Muscle of leg (tissue), 11 donors: ENCODE data around the gene SYMPK. TPM values are rescaled to one million over a fixed set of nuclear protein-coding genes. Genes with fewer than 3 reads are reported as not detected.
"Not testable (repeated sequence)": the region's sequence is repeated elsewhere in the genome, so short reads cannot be mapped to it uniquely, and the experiment has no call there.

ENCODE experiments used
- DNase-seq: peaks from one replicate; pipeline ENCODE4 v3.0.0; 2013
- H3K27ac ChIP-seq: one replicate; pipeline ENCODE4 v1.5.1; 2013; ENCODE audit warnings: mild to moderate bottlenecking, low read length, control low read depth
- H3K27me3 ChIP-seq: one replicate; pipeline ENCODE4 v1.6.1; 2013; ENCODE audit warnings: low read length; ENCODE audit not compliant: control insufficient read depth, insufficient read depth
- H3K36me3 ChIP-seq: one replicate; pipeline ENCODE4 v1.6.1; 2013; ENCODE audit warnings: low read length; ENCODE audit not compliant: control insufficient read depth, insufficient read depth
- H3K4me1 ChIP-seq: one replicate; pipeline ENCODE4 v1.6.1; 2013; ENCODE audit warnings: low read length; ENCODE audit not compliant: control insufficient read depth, insufficient read depth
- H3K4me3 ChIP-seq: one replicate; pipeline ENCODE4 v1.5.1; 2013; ENCODE audit warnings: low read length, control low read depth
- H3K9me3 ChIP-seq: replicated peaks from 2 replicates; pipeline ENCODE4 v1.6.1; 2013; ENCODE audit warnings: low read depth, low read length; ENCODE audit not compliant: control insufficient read depth
- WGBS: methylation state at CpG from one replicate; pipeline ENCODE4 v1.1.5; 2013; ENCODE audit warnings: missing lambda C conversion rate; ENCODE audit not compliant: insufficient coverage; 5-methylcytosine and 5-hydroxymethylcytosine counted together
- polyA plus RNA-seq, 8 donors: library from polyadenylated mRNA; unstranded; fragments of 120-200 nt; gene quantifications; one replicate each; pipeline versions ENCODE4 v1.2.1 to v1.2.3, GENCODE V29; 2013; ENCODE audit warnings: inconsistent platforms in 1 of 8, low replicate concordance in 1 of 8; ENCODE audit not compliant: insufficient read length in 8 of 8, insufficient read depth in 1 of 8
- total RNA-seq: library from RNA; stranded (reverse); fragments of 120-200 nt; gene quantifications from one replicate; pipeline ENCODE4 v1.2.4, GENCODE V29; 2013

The SYMPK gene
- total and polyA plus RNA-seq, 9 donors = 25.8 to 44.0 (median 38.7) TPM

- peaks cover 44% of the 10 kb centered on the region for H3K4me1 ChIP-seq
- H3K9me3 ChIP-seq = no peaks in the 10 kb centered on the region
- peaks cover 19% of the 10 kb centered on the region for H3K27me3 ChIP-seq
- no peak overlapping the region for H3K27ac ChIP-seq
- H3K4me3 ChIP-seq = no peak overlapping the region
- WGBS = 39% methylated on average over 2 of the region's 2 CpGs
- peaks cover 20% of the 10 kb centered on the region for H3K36me3 ChIP-seq
- no peak for DNase-seq
Observed at GRCh38 chr19:45879971-45880370, 17.0 kb upstream of the SYMPK start.

- 58% methylated on average over 3 of the region's 8 CpGs for WGBS
Observed at GRCh38 chr19:45879055-45879454, 16.1 kb upstream of the SYMPK start.

GRCh38 chr19:45878043-45878794 lies 15.3 kb upstream of the SYMPK start:
- no peak for DNase-seq
- H3K27me3 ChIP-seq = peaks cover 31% of the 10 kb centered on the region
- H3K36me3 ChIP-seq = peaks cover 8% of the 10 kb centered on the region
- WGBS = 77% methylated on average over 11 of the region's 11 CpGs
- peaks cover 27% of the 10 kb centered on the region for H3K4me1 ChIP-seq
- no peak overlapping the region for H3K4me3 ChIP-seq
- H3K9me3 ChIP-seq = no peaks in the 10 kb centered on the region
- H3K27ac ChIP-seq = no peak overlapping the region

More at GRCh38 chr19:45879055-45879454, 16.1 kb upstream of the SYMPK start:
- Histone ChIP-seq H3K27ac (no peak overlapping the region), H3K4me3 (no peak overlapping the region), H3K36me3 (peaks cover 14% of the 10 kb centered on the region), H3K9me3 (no peaks in the 10 kb centered on the region), H3K4me1 (peaks cover 35% of the 10 kb centered on the region), H3K27me3 (peaks cover 23% of the 10 kb centered on the region)
- DNase-seq = no peak

DNA sequence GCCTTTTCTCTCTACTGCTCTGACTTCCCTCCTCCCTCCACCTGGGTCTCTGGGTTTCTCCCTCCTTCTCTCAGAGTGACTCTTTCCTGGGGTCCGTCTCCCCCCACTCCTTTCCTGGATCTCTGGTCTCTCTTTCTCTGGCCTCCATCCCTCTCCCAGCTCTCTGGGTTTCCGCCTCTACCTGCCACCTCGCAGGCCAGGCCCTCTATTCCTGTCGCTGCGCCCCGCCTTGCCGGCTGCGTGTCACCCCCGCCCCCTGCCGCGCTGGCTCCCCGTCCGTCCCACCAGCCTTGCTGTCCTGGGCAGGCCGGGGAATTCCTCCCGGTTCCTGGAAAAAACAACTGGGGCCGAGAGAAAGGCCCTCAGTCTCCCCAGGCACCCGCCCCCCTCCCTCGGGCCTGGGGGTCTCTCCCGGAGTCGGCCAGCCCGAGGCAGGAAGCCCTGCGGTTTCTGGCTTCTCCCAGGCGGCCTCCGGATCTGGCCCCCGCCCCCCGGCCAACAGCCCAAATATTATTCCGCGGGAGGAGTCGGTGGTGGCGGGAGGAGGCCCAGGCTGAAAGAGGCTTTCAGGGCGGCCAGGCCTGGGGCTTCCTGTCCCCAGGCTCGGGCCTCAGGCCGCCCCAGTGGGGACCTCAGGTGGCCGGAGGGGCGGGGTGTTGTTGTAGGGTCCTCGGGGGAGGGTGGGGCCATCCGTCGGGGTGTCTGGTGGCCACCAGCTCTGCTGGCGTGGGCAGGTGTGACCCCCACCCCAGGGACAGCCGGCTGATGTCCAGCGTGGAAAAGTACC lies 13.7 kb upstream of the SYMPK start:
- peak overlapping the region; percentile 71 for H3K27ac ChIP-seq
- H3K27me3 ChIP-seq = peaks cover 39% of the 10 kb centered on the region
- peaks cover 13% of the 10 kb centered on the region for H3K4me1 ChIP-seq
- WGBS = 4% methylated on average over 20 of the region's 41 CpGs
- H3K4me3 ChIP-seq = peak overlapping the region; percentile 32
- no peaks in the 10 kb centered on the region for H3K9me3 ChIP-seq
- peaks cover 2% of the 10 kb centered on the region for H3K36me3 ChIP-seq
- DNase-seq = peak; percentile 83

GRCh38 chr19:45876161-45876410 lies 13.1 kb upstream of the SYMPK start:
- peak overlapping the region; percentile 71 for H3K27ac ChIP-seq
- H3K4me3 ChIP-seq = peak overlapping the region; percentile 32
- WGBS = 28% methylated on average over 3 of the region's 4 CpGs

GRCh38 chr19:45874620-45874966 lies 11.6 kb upstream of the SYMPK start:
- Histone ChIP-seq H3K4me1 (peaks cover 13% of the 10 kb centered on the region), H3K27ac (no peak overlapping the region), H3K4me3 (no peak overlapping the region), H3K27me3 (peaks cover 39% of the 10 kb centered on the region), H3K9me3 (no peaks in the 10 kb centered on the region), H3K36me3 (no peaks in the 10 kb centered on the region)
- no peak for DNase-seq
- WGBS = 60% methylated on average over 1 of the region's 7 CpGs

More at GRCh38 chr19:45876161-45876410, 13.1 kb upstream of the SYMPK start:
- no peak for DNase-seq
- Histone ChIP-seq H3K9me3 (no peaks in the 10 kb centered on the region), H3K4me1 (peaks cover 13% of the 10 kb centered on the region), H3K36me3 (peaks cover 1% of the 10 kb centered on the region), H3K27me3 (peaks cover 39% of the 10 kb centered on the region)

DNA sequence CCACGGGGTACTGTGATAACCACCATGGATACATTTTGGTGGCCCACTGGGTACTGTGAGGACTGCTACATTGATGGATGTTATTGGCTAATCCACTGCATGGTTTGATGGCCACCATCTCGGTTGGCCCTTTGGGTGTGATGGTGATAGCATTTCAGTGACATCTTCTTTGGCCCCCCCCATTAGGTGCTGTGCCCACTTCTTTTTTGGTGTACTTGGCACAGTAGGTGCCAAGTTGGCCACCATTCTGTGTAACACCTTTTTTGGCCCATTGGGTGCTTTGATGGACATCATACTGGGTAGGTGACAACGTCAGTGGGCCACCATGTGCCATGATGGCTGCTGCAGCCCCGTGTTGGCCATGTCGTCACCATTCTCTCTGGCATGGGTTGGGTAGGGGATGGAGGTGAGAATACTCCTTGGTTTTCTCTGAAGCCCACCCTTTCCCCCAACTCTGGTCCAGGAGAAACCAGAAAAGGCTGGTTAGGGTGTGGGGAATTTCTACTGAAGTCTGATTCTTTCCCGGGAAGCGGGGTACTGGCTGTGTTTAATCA lies 10.3 kb upstream of the SYMPK start:
- Histone ChIP-seq H3K4me3 (no peak overlapping the region), H3K27ac (no peak overlapping the region), H3K4me1 (peaks cover 13% of the 10 kb centered on the region), H3K27me3 (peaks cover 42% of the 10 kb centered on the region), H3K9me3 (no peaks in the 10 kb centered on the region), H3K36me3 (no peaks in the 10 kb centered on the region)
- 90% methylated on average over 4 of the region's 7 CpGs for WGBS
- DNase-seq = no peak

DNA sequence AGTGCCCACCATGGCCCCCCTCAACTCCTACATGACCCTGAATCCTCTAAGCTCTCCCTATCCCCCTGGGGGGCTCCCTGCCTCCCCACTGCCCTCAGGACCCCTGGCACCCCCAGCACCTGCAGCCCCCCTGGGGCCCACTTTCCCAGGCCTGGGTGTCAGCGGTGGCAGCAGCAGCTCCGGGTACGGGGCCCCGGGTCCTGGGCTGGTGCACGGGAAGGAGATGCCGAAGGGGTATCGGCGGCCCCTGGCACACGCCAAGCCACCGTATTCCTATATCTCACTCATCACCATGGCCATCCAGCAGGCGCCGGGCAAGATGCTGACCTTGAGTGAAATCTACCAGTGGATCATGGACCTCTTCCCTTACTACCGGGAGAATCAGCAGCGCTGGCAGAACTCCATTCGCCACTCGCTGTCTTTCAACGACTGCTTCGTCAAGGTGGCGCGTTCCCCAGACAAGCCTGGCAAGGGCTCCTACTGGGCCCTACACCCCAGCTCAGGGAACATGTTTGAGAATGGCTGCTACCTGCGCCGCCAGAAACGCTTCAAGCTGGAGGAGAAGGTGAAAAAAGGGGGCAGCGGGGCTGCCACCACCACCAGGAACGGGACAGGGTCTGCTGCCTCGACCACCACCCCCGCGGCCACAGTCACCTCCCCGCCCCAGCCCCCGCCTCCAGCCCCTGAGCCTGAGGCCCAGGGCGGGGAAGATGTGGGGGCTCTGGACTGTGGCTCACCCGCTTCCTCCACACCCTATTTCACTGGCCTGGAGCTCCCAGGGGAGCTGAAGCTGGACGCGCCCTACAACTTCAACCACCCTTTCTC lies 9.4 kb upstream of the SYMPK start:
- no peak overlapping the region for H3K4me3 ChIP-seq
- 95% methylated on average over 20 of the region's 34 CpGs for WGBS
- no peaks in the 10 kb centered on the region for H3K36me3 ChIP-seq
- H3K27ac ChIP-seq = no peak overlapping the region
- H3K9me3 ChIP-seq = no peaks in the 10 kb centered on the region
- peaks cover 13% of the 10 kb centered on the region for H3K4me1 ChIP-seq
- no peak for DNase-seq
- peaks cover 44% of the 10 kb centered on the region for H3K27me3 ChIP-seq

GRCh38 chr19:45870798-45871197 lies 7.9 kb upstream of the SYMPK start:
- no CpG with 5 or more reads among the region's 5 CpGs for WGBS
- DNase-seq = no peak
- H3K27me3 ChIP-seq = peaks cover 47% of the 10 kb centered on the region
- H3K4me1 ChIP-seq = no peaks in the 10 kb centered on the region
- no peak overlapping the region for H3K4me3 ChIP-seq
- no peak overlapping the region for H3K27ac ChIP-seq
- no peaks in the 10 kb centered on the region for H3K9me3 ChIP-seq
- no peaks in the 10 kb centered on the region for H3K36me3 ChIP-seq

DNA sequence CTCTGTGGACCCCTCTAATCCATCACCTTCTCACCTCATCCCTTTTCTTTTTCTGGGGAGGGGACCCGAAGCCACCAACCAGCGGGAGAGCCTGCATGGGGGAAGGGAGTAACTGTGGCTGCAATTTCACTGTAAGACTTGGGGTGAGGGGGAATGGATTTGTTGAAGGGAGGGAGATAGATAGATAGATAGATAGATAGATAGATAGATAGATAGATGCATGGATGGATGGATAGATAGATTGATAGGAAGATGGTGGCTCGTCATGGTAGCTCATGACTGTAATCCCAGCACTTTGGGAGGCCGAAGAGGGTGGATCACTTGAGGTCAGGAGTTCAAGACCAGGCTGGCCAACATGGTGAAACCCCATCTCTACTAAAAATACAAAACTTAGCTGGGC lies 4.3 kb upstream of the SYMPK start:
- H3K36me3 ChIP-seq, H3K27ac ChIP-seq, DNase-seq, H3K9me3 ChIP-seq, H3K4me3 ChIP-seq: not testable (repeated sequence)
- 80% methylated on average over 2 of the region's 4 CpGs for WGBS
- peaks cover 53% of the 10 kb centered on the region for H3K27me3 ChIP-seq
- peaks cover 10% of the 10 kb centered on the region for H3K4me1 ChIP-seq
